Measurements from ENCODE around the gene RAD9A. TPM values are rescaled to one million over a fixed set of nuclear protein-coding genes. Genes with fewer than 3 reads are reported as not detected.
A peak's percentile ranks its signal among the peaks of the same experiment; 100 is the strongest.

The RAD9A gene
- total and polyA plus RNA-seq, 2 experiments from 2014 or later = 3.9 to 4.6 TPM

- Histone ChIP-seq H3K4me2 (ENCODE audit: unreplicated experiment) (no peak overlapping the region), H3K79me2 (ENCODE audit: insufficient read depth) (peaks cover 12% of the 10 kb centered on the region), H3K27ac (no peak overlapping the region), H4K20me1 (ENCODE audit: insufficient read depth) (no peaks in the 10 kb centered on the region), H3F3A (ENCODE audit: insufficient read depth) (no peaks in the 10 kb centered on the region; the same call in 1 of the 2 replicates), H3K4me3 (no peak overlapping the region), H3K36me3 (ENCODE audit: low read depth) (no peaks in the 10 kb centered on the region; the same call in 1 of the 2 replicates), H2AFZ (no peak overlapping the region), H3K9ac (no peak overlapping the region), H3K4me1 (ENCODE audit: insufficient read depth) (no peaks in the 10 kb centered on the region), H3K27me3 (replicated peaks; ENCODE audit: insufficient read depth) (no peaks in the 10 kb centered on the region), H3K9me2 (ENCODE audit: insufficient read depth) (no peaks in the 10 kb centered on the region), H3K9me3 (ENCODE audit: low read depth) (no peaks in the 10 kb centered on the region)
- TF ChIP-seq EZH2phosphoT487 (IDR thresholded peaks at IDR 0.05; ENCODE audit: insufficient read depth, low read depth) = no peak
- TF ChIP-seq EZH2 (IDR thresholded peaks at IDR 0.05; ENCODE audit: insufficient read depth, poor library complexity, severe bottlenecking) = no peak
- DNase-seq = no peak
- in situ Hi-C loops (cut with MboI) = no loop called here
- WGBS, 2 experiments (ENCODE audit: low coverage in 1 of 2, low lambda C conversion rate in 2 of 2, missing lambda C conversion rate in 2 of 2) = 86 to 98% methylated on average over 13 to 40 of the region's 41 CpGs
Measured at GRCh38 chr11:67438158-67438902, 46.5 kb downstream of the RAD9A start.

DNA sequence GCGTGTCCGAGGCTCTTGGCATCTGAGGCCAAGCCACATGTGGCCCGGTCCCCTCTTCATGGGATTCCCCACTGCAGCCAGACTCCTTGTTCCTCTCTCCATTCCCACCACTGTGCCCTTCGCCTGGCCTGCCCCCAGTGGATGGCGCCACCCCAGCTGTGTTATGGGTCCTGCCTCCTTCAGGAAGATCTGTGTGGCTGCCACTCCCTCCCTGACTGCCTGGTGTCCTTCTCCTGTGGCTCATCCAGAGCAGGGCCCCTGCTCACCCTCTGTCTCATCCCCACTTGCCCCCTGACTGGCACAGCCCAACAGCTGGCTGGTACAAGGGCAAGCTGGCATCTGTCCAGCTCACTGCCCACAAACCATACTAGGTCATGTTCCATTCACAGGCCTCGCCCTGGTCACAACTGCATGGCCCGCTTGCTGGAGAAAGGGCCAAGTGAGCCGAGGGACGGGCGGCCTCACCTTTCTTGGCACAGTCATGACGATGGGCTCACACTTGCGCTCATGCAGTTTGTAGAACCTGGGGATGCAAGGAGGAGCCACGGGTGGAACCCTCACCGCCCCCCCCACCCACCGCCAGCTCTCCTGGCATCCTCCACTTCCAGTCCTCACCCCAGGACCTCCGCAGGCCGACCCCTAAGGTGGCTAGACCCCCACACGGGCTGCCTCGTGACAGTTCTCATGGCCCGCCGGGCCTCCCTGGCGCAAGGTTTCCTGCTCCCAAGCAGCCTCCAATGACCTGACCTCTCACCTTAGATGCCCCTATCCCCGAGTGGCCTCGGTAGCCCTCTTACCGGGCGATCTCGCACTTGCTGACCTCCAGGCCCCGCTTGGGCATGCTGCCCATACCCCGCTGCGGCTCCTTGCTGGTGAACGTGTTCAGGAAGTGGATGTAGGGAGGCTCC is 47.8 kb downstream of the RAD9A start:
- no peaks in the 10 kb centered on the region for H3K9me2 ChIP-seq (ENCODE audit: insufficient read depth)
- no peaks in the 10 kb centered on the region; the same call in 1 of the 2 replicates for H3F3A ChIP-seq (ENCODE audit: insufficient read depth)
- TF ChIP-seq EZH2 (IDR thresholded peaks at IDR 0.05; ENCODE audit: insufficient read depth, poor library complexity, severe bottlenecking) (no peak), EZH2phosphoT487 (IDR thresholded peaks at IDR 0.05; ENCODE audit: insufficient read depth, low read depth) (no peak)
- in situ Hi-C loops (cut with MboI) = no loop called here
- H3K4me2 ChIP-seq (ENCODE audit: unreplicated experiment) = no peak overlapping the region
- DNase-seq = peak; percentile 64
- H3K27ac ChIP-seq = no peak overlapping the region
- no peaks in the 10 kb centered on the region for H3K27me3 ChIP-seq (replicated peaks; ENCODE audit: insufficient read depth)
- no peaks in the 10 kb centered on the region for H4K20me1 ChIP-seq (ENCODE audit: insufficient read depth)
- WGBS, 2 experiments (ENCODE audit: low coverage in 1 of 2, low lambda C conversion rate in 2 of 2, missing lambda C conversion rate in 2 of 2) = 79 to 82% methylated on average over 27 to 31 of the region's 31 CpGs
- H3K4me3 ChIP-seq = no peak overlapping the region
- no peak overlapping the region for H2AFZ ChIP-seq
- no peaks in the 10 kb centered on the region for H3K9me3 ChIP-seq (ENCODE audit: low read depth)
- no peaks in the 10 kb centered on the region; the same call in 1 of the 2 replicates for H3K36me3 ChIP-seq (ENCODE audit: low read depth)
- 0 out of 2 replicates have a peak, but pooled peaks cover 3% of the 10 kb centered on the region for H3K4me1 ChIP-seq (ENCODE audit: insufficient read depth)
- no peak overlapping the region for H3K9ac ChIP-seq
- peaks cover 12% of the 10 kb centered on the region for H3K79me2 ChIP-seq (ENCODE audit: insufficient read depth)

- Histone ChIP-seq H3K27ac (no peak overlapping the region), H3K27me3 (replicated peaks; ENCODE audit: insufficient read depth) (no peaks in the 10 kb centered on the region), H3F3A (ENCODE audit: insufficient read depth) (no peaks in the 10 kb centered on the region; the same call in 1 of the 2 replicates), H3K9ac (no peak overlapping the region), H4K20me1 (ENCODE audit: insufficient read depth) (no peaks in the 10 kb centered on the region), H3K4me2 (ENCODE audit: unreplicated experiment) (no peak overlapping the region), H3K4me1 (ENCODE audit: insufficient read depth) (0 out of 2 replicates have a peak, but pooled peaks cover 3% of the 10 kb centered on the region), H3K36me3 (ENCODE audit: low read depth) (no peaks in the 10 kb centered on the region), H3K9me2 (ENCODE audit: insufficient read depth) (no peaks in the 10 kb centered on the region), H3K79me2 (ENCODE audit: insufficient read depth) (peaks cover 12% of the 10 kb centered on the region), H3K9me3 (ENCODE audit: low read depth) (no peaks in the 10 kb centered on the region), H3K4me3 (no peak overlapping the region), H2AFZ (no peak overlapping the region)
- WGBS, 2 experiments (ENCODE audit: low coverage in 1 of 2, low lambda C conversion rate in 2 of 2, missing lambda C conversion rate in 2 of 2) = 82 to 85% methylated on average over 12 to 17 of the region's 17 CpGs
- TF ChIP-seq EZH2 (IDR thresholded peaks at IDR 0.05; ENCODE audit: insufficient read depth, poor library complexity, severe bottlenecking) = no peak
- no peak for TF ChIP-seq EZH2phosphoT487 (IDR thresholded peaks at IDR 0.05; ENCODE audit: insufficient read depth, low read depth)
- no peak for DNase-seq
- in situ Hi-C loops (cut with MboI) = no loop called here
Measured at GRCh38 chr11:67440229-67441097, 48.7 kb downstream of the RAD9A start.

All from GM23248 (cell line).